Liver (tissue), 9 donors: ENCODE results near the gene NCDN. TPM values are rescaled to one million over a fixed set of nuclear protein-coding genes. Genes with fewer than 3 reads are reported as not detected.

Experiments used
- DNase-seq: peaks from one replicate; pipeline ENCODE4 v3.0.0-alpha.2; 2017; ENCODE audit warnings: low spot score
- H3K27ac ChIP-seq, 2 donors: one replicate each; pipeline ENCODE4 v1.7.0; 2013; ENCODE audit warnings: inconsistent platforms in 2 of 2, low read length in 2 of 2, control low read depth in 1 of 2, low read depth in 1 of 2, mild to moderate bottlenecking in 1 of 2
- H3K27me3 ChIP-seq, 4 donors: one replicate each; pipeline versions ENCODE4 v1.6.1 to v1.7.0; 2013; ENCODE audit warnings: low read length in 3 of 4, inconsistent platforms in 1 of 4, mild to moderate bottlenecking in 1 of 4, moderate library complexity in 1 of 4; ENCODE audit not compliant: control insufficient read depth in 4 of 4, insufficient read depth in 4 of 4
- H3K36me3 ChIP-seq, 4 donors: one replicate each; pipeline versions ENCODE4 v1.6.1 to v1.7.0; 2013; ENCODE audit warnings: low read length in 3 of 4, mild to moderate bottlenecking in 3 of 4, low read depth in 1 of 4, moderate library complexity in 1 of 4; ENCODE audit not compliant: control insufficient read depth in 4 of 4, insufficient read depth in 3 of 4
- H3K4me1 ChIP-seq, 4 donors: one replicate each; pipeline versions ENCODE4 v1.6.1 to v1.7.0; 2013; ENCODE audit warnings: low read length in 3 of 4, mild to moderate bottlenecking in 3 of 4, moderate library complexity in 1 of 4; ENCODE audit not compliant: control insufficient read depth in 4 of 4, insufficient read depth in 4 of 4
- H3K4me3 ChIP-seq, 3 donors: one replicate each; pipeline versions ENCODE4 v1.6.1 to v1.7.0; 2013; ENCODE audit warnings: low read length in 3 of 3, control low read depth in 1 of 3, low read depth in 1 of 3, mild to moderate bottlenecking in 1 of 3
- H3K9ac ChIP-seq, 2 donors: one replicate each; pipeline ENCODE4 v1.7.0; 2013; ENCODE audit warnings: low read length in 2 of 2, mild to moderate bottlenecking in 2 of 2, moderate library complexity in 2 of 2, control low read depth in 1 of 2, low read depth in 1 of 2
- H3K9me3 ChIP-seq, 4 donors: one replicate each; pipeline versions ENCODE4 v1.6.1 to v1.7.0; 2013; ENCODE audit warnings: low read length in 3 of 4; ENCODE audit not compliant: control insufficient read depth in 4 of 4
- ATF3 ChIP-seq: IDR thresholded peaks from 2 replicates; pipeline ENCODE4 v1.6.1; 2016; ENCODE audit warnings: antibody characterized with exemption
- CTCF ChIP-seq: fragments of 150-350 bp; IDR thresholded peaks from 2 replicates; pipeline ENCODE4 v1.5.1; 2017; ENCODE audit warnings: improper control_type of control experiment, low read depth, low read length; ENCODE audit not compliant: missing input control
- EGR1 ChIP-seq, 2 donors: IDR thresholded peaks; 2 replicates each; pipeline ENCODE4 v1.6.1; 2016 to 2018; ENCODE audit warnings: antibody characterized with exemption in 2 of 2, low read depth in 2 of 2
- FOXA1 ChIP-seq: IDR thresholded peaks from 2 replicates; pipeline ENCODE4 v1.6.1; 2016; ENCODE audit warnings: antibody characterized with exemption
- GABPA ChIP-seq, 2 donors: IDR thresholded peaks in 1 of 2; conservative IDR thresholded peaks in 1 of 2; 2 replicates each; pipeline ENCODE4 v1.6.1; 2016; ENCODE audit warnings: antibody characterized with exemption in 2 of 2, mild to moderate bottlenecking in 1 of 2, moderate library complexity in 1 of 2
- MAX ChIP-seq: IDR thresholded peaks from 2 replicates; pipeline ENCODE4 v1.6.1; 2016; ENCODE audit warnings: antibody characterized with exemption
- RAD21 ChIP-seq, 2 donors: IDR thresholded peaks; 2 replicates each; pipeline ENCODE4 v1.6.1; 2016; ENCODE audit warnings: antibody characterized with exemption in 2 of 2, mild to moderate bottlenecking in 2 of 2
- REST ChIP-seq: IDR thresholded peaks from 2 replicates; pipeline ENCODE4 v1.6.1; 2016; ENCODE audit warnings: antibody characterized with exemption, mild to moderate bottlenecking
- RXRA ChIP-seq, 2 donors: IDR thresholded peaks; 2 replicates each; pipeline ENCODE4 v1.6.1; 2017 to 2018; ENCODE audit warnings: antibody characterized with exemption in 2 of 2, mild to moderate bottlenecking in 1 of 2
- TAF1 ChIP-seq: conservative IDR thresholded peaks from 2 replicates; pipeline ENCODE4 v1.6.1; 2016; ENCODE audit warnings: antibody characterized with exemption, mild to moderate bottlenecking
- ZBTB33 ChIP-seq: IDR thresholded peaks from 2 replicates; pipeline ENCODE4 v1.6.1; 2016; ENCODE audit warnings: antibody characterized with exemption
- WGBS: extraction: QIAGEN DNeasy Blood & Tissue Kit; methylation state at CpG from one replicate; pipeline ENCODE4 v1.1.7; 2013; 5-methylcytosine and 5-hydroxymethylcytosine counted together
- polyA plus RNA-seq, 2 donors: library from polyadenylated mRNA; stranded (reverse) in 1 of 2; unstranded in 1 of 2; fragments of 200-250 nt in 1 of 2; fragments of >200 nt in 1 of 2; fragmentation: Nextera tagmentation in 1 of 2; extraction: Ambion mirVana in 1 of 2; gene quantifications; one replicate each; pipeline versions ENCODE4 v1.2.1 to v1.2.3, GENCODE V29; 2013 to 2015
- total RNA-seq, 2 donors: library from RNA; depleted of rRNA; stranded (reverse); fragments of >200 nt; gene quantifications; one replicate each; pipeline ENCODE4 v1.2.3, GENCODE V29; 2014
- donor health status: healthy.
- donor health status: healthy.
- donor health status: healthy.
- donor health status: healthy.
- donor health status: healthy.

NCDN gene
- total and polyA plus RNA-seq, 4 donors: 2.7 to 7.9 (median 5.6) TPM

- no peak overlapping the region for H3K27ac ChIP-seq
- H3K4me1 ChIP-seq: no peaks in the 10 kb centered on the region
- H3K36me3 ChIP-seq: peaks cover 0 to 4% (median 1%) of the 10 kb centered on the region in 4 donors
- DNase-seq: no peak
- no peaks in the 10 kb centered on the region for H3K27me3 ChIP-seq
- TF ChIP-seq TAF1: no peak
- no peak overlapping the region for H3K4me3 ChIP-seq
- no peak overlapping the region for H3K9ac ChIP-seq
- WGBS: 81% methylated on average over 2 of the region's 2 CpGs
- peaks cover 0 to 4% (median under 1%) of the 10 kb centered on the region in 4 donors for H3K9me3 ChIP-seq
These were observed 38.2 kb upstream of the NCDN start for GRCh38 chr1:35519432-35519831.

GRCh38 chr1:35524106-35524505 lies 33.5 kb upstream of the NCDN start:
- WGBS: 93% methylated on average over 2 of the region's 2 CpGs
- H3K27ac ChIP-seq: no peak overlapping the region

GRCh38 chr1:35530168-35530567 lies 27.4 kb upstream of the NCDN start:
- TF ChIP-seq REST (no peak), EGR1 (IDR thresholded peaks at IDR 0.05; ENCODE audit: low read depth in 2 of 2) (no peak), TAF1 (no peak), CTCF (no peak), GABPA (IDR thresholded peaks at IDR 0.05 in 1 of 2, conservative IDR thresholded peaks at IDR 0.05 in 1 of 2) (no peak), ATF3 (no peak), RXRA (IDR thresholded peaks at IDR 0.05) (no peak), ZBTB33 (no peak)
- no peak overlapping the region for H3K9ac ChIP-seq
- WGBS: 77% methylated on average over 5 of the region's 5 CpGs

More at GRCh38 chr1:35524106-35524505, 33.5 kb upstream of the NCDN start:
- Histone ChIP-seq H3K9me3 (no peaks in the 10 kb centered on the region), H3K4me1 (no peaks in the 10 kb centered on the region), H3K27me3 (no peaks in the 10 kb centered on the region), H3K4me3 (no peak overlapping the region), H3K36me3 (peaks cover 0 to 4% (median 0%) of the 10 kb centered on the region in 4 donors), H3K9ac (no peak overlapping the region)
- DNase-seq: no peak
- no peak for TF ChIP-seq FOXA1
- no peak for TF ChIP-seq MAX
- no peak for TF ChIP-seq REST
- TF ChIP-seq RAD21 (IDR thresholded peaks at IDR 0.05): no peak

More at GRCh38 chr1:35530168-35530567, 27.4 kb upstream of the NCDN start:
- Histone ChIP-seq H3K27ac (no peak overlapping the region), H3K9me3 (no peaks in the 10 kb centered on the region), H3K36me3 (peaks cover 0 to 5% (median 3%) of the 10 kb centered on the region in 4 donors), H3K4me1 (no peaks in the 10 kb centered on the region), H3K4me3 (no peak overlapping the region), H3K27me3 (no peaks in the 10 kb centered on the region)
- no peak for DNase-seq
